Memory B cell (primary cell): ENCODE results near the gene PIM3.
A peak's percentile ranks its signal among the peaks of the same experiment; 100 is the strongest.

Experiments
- ATAC-seq: fragments of 150-1000 bp; cut with Tn5 transposase; 2 replicates; pipeline ENCODE4 v1.10.0; 2021; ENCODE audit warnings: low read depth, mild to moderate bottlenecking, moderate library complexity
- DNase-seq, 2 donors: peaks; one replicate each; pipeline ENCODE4 v3.0.0; 2022; ENCODE audit warnings: low spot score in 2 of 2
- H3K27ac Mint-ChIP-seq: one replicate; pipeline ENCODE4 v1.8.0; 2022; ENCODE audit warnings: mild to moderate bottlenecking, moderate library complexity, mixed read lengths
- H3K27me3 Mint-ChIP-seq: one replicate; pipeline ENCODE4 v1.8.0; 2022; ENCODE audit warnings: mixed read lengths
- H3K36me3 Mint-ChIP-seq: one replicate; pipeline ENCODE4 v1.8.0; 2022; ENCODE audit warnings: mild to moderate bottlenecking, mixed read lengths
- H3K4me1 Mint-ChIP-seq: one replicate; pipeline ENCODE4 v1.8.0; 2022; ENCODE audit warnings: mixed read lengths
- H3K4me3 Mint-ChIP-seq: one replicate; pipeline ENCODE4 v1.8.0; 2022; ENCODE audit warnings: mild to moderate bottlenecking, moderate library complexity, mixed read lengths
- H3K9me3 Mint-ChIP-seq: one replicate; pipeline ENCODE4 v1.8.0; 2022; ENCODE audit warnings: mixed read lengths

Gene PIM3

DNA sequence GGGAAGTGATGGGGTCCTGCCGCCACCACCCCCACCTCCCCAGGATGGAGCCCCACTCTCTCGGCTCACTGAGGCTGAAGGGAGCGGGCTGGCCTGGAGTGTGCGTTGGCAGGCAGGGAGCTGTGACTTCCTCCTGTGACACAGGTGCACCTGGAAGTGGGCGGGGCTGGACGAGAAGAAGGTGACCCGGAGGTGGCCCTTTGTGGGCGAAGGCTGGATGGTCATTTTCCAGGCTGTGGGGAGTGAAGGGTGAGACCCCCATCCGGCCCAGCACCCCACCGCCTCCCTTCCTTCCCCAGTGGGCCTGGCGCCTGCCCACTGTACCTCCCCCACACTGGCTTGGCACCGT is 36.7 kb downstream of the PIM3 start:
- Mint-ChIP-seq H3K27ac (no peak overlapping the region), H3K9me3 (no peaks in the 10 kb centered on the region), H3K4me1 (peaks cover 18% of the 10 kb centered on the region), H3K4me3 (no peak overlapping the region), H3K36me3 (no peaks in the 10 kb centered on the region), H3K27me3 (peaks cover 17% of the 10 kb centered on the region)
- ATAC-seq: no peak
- no peak for DNase-seq

DNA sequence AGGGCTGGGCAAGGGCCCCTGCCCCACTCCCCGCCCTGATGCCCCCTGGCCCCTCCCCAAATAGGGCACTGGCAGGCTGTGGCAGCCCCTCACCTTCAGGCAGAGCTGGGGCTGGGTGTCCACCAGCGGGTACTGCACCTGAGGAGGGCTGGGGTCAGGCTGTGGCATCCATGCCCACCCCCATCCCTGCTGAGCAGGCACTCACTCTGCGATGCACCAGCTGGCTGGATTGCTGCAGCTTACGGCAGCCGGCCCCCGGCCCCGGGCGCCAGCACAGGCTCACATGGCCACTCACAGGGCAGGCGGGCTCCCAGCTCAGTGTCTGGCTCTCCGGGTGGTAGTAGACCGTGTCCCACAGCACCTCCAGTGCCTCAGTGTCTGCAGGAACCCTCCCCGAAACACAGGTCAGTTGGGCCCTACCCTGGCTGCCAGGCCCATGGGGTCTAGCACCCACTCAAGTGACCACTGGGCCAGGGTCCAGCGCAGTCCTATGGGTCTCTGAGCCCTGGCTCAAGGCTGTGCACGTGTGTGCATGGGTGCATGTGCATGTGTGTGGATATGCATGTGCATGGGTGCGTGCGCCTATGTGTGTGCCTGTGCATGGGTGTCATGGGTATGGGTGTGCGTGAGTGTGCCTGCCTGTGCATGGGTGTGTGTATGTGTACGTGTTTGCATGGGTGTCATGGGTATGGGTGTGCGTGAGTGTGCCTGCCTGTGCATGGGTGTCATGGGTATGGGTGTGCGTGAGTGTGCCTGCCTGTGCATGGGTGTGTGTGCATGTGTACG is 37.6 kb downstream of the PIM3 start:
- no peaks in the 10 kb centered on the region for H3K9me3 Mint-ChIP-seq
- no peak overlapping the region for H3K27ac Mint-ChIP-seq
- H3K4me1 Mint-ChIP-seq: peaks cover 18% of the 10 kb centered on the region
- no peak overlapping the region for H3K4me3 Mint-ChIP-seq
- ATAC-seq (no peak), DNase-seq (no peak)
- peaks cover 15% of the 10 kb centered on the region for H3K27me3 Mint-ChIP-seq
- H3K36me3 Mint-ChIP-seq: no peaks in the 10 kb centered on the region

DNA sequence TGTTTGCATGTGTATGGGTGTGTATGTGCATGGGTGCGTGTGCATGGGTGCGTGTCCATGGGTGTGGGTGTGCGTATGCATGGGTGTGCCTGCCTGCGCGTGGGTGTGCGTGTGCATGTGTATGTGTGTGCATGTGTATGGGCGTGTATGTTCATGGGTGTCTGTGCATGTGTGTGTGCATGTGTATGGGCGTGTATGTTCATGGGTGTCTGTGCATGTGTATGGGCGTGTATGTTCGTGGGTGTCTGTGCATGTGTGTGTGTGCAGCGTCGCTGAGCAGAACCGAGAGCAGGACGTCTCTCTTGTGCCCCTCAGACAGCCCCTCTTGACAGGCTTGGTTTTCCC is 38.1 kb downstream of the PIM3 start:
- DNase-seq: no peak
- peaks cover 16% of the 10 kb centered on the region for H3K27me3 Mint-ChIP-seq
- H3K4me3 Mint-ChIP-seq: no peak overlapping the region
- no peaks in the 10 kb centered on the region for H3K9me3 Mint-ChIP-seq
- H3K27ac Mint-ChIP-seq: no peak overlapping the region
- H3K36me3 Mint-ChIP-seq: peaks cover under 1% of the 10 kb centered on the region
- ATAC-seq: no peak
- H3K4me1 Mint-ChIP-seq: peaks cover 14% of the 10 kb centered on the region

DNA sequence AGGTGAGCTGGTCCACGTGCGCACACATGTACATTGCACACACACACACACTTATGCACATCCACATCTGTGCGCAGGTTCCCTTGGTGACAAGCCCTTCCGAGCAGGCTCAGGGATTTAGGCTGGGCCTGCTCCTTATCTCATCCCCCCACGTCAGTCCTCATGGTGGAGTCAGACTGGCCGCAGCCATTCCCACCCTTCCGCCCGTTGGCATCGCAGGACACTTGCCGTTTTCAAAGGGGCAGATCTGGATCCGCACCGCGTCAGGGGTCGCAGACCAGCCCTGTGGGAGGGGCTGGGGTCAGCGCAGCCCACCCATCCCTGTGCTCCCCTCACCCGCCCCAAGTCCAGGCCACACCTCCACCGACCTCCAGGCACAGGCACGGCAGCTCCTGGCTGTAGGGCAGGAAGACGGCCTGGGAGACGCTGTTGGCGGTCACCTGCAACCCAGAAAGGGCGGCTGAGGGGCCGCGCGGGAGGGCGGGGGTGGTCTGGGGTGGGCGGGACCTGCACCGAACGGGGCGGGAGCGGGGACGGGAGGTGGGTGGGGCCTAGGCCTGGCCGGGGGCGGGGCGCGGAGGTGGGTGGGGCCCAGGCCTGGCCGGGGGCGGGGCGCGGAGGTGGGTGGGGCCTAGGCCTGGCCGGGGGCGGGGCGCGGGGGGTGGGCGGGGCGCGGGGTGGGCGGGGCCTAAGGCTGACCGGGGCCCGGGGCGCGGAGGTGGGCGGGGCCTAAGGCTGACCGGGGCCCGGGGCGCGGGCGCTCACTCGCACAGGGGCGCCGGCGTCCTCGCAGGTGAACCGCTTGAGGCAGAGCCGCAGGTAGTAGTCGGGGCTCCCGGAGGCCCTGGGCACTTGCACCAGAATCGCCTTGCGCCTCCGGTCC is 38.7 kb downstream of the PIM3 start:
- no peak for DNase-seq
- Mint-ChIP-seq H3K27me3 (peaks cover 17% of the 10 kb centered on the region), H3K27ac (no peak overlapping the region), H3K4me3 (no peak overlapping the region), H3K36me3 (peaks cover 1% of the 10 kb centered on the region), H3K4me1 (peaks cover 14% of the 10 kb centered on the region), H3K9me3 (no peaks in the 10 kb centered on the region)
- peak; percentile 34 for ATAC-seq

DNA sequence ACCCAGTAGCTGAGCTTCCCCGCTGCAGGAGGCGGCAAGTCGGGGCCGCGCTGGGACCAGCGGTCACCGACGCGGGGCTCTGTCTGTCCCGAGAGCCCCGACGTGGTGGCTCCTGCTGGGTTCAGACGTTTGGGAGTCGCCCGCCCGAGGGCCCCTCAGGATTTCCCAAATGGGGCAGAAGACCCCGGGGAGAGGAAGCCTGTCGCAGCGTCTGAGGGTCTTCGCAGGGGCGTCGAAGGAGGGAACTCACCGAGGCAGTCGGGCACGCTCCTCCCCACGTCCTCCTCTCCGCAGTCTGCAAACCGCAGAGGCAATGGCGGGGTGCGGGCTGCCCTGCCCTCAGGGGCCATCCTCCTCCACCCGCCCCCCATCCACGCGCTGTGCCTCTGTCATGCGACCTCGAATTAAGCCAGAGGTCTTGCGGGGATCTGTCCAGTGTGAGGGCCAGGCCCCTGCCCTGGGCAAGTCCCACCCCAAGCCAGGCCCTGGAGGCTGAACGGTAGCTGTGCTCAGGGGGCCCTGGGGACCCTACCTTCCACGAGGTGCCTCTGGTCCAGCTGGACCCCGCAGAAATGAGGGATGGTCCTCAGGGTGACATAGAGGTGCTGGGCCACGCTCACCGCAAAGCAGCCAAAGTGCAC is 39.5 kb downstream of the PIM3 start:
- no peak overlapping the region for H3K4me3 Mint-ChIP-seq
- H3K9me3 Mint-ChIP-seq: no peaks in the 10 kb centered on the region
- peaks cover 14% of the 10 kb centered on the region for H3K4me1 Mint-ChIP-seq
- peaks cover 17% of the 10 kb centered on the region for H3K27me3 Mint-ChIP-seq
- H3K36me3 Mint-ChIP-seq: peaks cover 1% of the 10 kb centered on the region
- DNase-seq (no peak), ATAC-seq (no peak)
- H3K27ac Mint-ChIP-seq: no peak overlapping the region

DNA sequence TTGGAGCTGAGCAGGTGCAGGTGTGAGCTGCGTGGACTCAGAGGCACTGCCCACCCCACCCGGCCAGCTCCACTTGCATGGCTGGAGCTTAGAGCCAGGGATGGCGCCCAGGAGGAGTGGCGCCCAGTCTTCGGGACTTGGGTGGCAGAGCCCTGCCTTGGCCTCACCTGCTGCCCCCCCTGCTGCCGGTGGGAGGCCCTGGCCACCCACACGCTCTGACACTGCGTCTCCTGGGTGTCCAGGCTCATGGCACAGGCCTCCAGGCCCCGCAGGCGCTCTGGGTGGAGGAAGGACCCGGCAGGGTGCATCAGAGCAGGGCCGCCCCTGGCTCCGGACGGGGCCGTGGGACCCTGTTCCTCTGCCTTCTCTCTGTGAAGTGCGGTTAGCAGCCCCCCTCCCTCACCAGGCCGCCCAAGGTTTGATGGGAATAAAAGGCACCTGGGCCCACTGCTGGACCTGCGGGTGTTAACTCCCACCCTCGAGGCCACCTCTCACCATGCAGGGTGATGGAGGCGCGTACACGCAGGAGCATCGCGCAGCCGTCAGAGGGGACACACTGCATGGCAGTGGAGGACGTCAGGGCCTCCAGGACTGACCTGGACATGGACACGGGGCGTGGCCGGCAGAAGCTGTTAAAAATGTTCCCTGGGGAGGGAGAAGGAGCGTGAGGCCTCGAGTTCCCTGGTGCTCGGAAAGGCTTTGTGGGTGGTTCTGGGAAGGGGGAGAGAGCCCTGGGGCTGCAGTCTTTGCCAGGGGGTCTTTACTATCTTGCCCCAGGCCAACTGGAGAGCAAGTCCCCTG is 40.2 kb downstream of the PIM3 start:
- Mint-ChIP-seq H3K4me1 (peaks cover 14% of the 10 kb centered on the region), H3K36me3 (peaks cover 1% of the 10 kb centered on the region), H3K9me3 (no peaks in the 10 kb centered on the region), H3K27ac (no peak overlapping the region), H3K27me3 (peaks cover 15% of the 10 kb centered on the region), H3K4me3 (no peak overlapping the region)
- DNase-seq (no peak), ATAC-seq (no peak)

DNA sequence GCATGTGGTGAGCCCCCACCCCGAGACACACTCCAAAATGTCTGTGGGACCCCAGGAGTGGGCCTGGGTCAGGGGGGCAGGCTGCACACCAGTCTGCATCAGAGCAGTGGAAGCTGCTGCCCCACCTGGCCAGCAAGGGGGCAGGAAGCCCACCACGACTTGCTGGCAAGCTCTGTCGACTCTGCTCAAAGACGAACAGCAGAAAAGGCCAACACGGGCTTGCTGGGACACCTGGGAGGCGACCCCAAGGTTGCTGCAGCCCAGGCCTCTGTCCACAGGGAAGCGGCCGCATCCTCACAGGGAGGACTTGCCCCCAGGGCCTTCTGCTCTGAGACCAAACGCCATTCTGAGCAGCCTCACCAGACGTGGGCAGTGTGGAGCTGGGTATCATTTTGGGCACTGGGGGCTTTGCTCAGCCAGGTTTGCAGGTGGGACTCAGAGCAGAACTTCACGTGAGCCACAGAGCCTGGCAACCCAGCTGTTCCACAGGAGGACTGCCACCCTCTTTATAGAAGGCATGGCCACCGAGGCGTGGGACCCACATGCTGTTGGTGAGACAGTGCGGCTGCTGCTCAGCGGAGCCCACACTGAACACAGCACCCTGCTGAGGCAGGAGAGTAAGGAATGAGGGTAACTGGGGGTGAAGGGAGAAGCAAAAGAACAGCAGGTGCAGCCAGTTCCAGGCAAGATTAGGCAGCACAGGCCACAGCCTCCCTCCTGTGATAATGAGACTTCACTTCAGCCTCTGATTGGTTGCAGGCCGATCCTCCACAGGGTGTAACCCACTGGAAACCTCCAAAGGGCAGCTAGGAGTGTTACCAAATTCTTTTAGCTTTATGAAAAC is 41.0 kb downstream of the PIM3 start:
- Mint-ChIP-seq H3K36me3 (peaks cover 1% of the 10 kb centered on the region), H3K9me3 (no peaks in the 10 kb centered on the region), H3K4me1 (peaks cover 14% of the 10 kb centered on the region), H3K4me3 (no peak overlapping the region), H3K27me3 (peaks cover 15% of the 10 kb centered on the region), H3K27ac (no peak overlapping the region)
- DNase-seq (no peak), ATAC-seq (peak; percentile 32)

DNA sequence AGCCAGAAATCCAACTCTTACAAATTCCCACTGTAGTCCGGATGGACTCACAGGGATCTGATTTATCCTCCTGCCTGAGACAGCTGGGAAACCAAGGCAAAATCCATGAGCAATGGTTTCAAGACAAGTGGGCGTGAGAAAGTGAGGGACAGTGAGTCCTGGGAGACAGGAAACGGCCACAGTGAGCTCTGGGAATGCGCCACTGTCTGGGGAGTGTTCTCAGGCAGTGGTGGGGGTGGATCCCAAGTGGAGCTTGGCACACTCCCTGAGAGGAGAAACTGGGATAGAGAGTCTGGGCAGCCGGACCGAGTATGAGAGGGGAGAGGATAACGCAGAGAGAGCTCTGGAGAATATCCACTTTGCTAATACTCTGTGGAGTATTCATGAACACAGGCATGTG is 42.2 kb downstream of the PIM3 start:
- peaks cover 15% of the 10 kb centered on the region for H3K27me3 Mint-ChIP-seq
- H3K9me3 Mint-ChIP-seq: no peaks in the 10 kb centered on the region
- no peak overlapping the region for H3K27ac Mint-ChIP-seq
- ATAC-seq: no peak
- no peak overlapping the region for H3K4me3 Mint-ChIP-seq
- peaks cover 1% of the 10 kb centered on the region for H3K36me3 Mint-ChIP-seq
- no peak for DNase-seq
- H3K4me1 Mint-ChIP-seq: peaks cover 11% of the 10 kb centered on the region

DNA sequence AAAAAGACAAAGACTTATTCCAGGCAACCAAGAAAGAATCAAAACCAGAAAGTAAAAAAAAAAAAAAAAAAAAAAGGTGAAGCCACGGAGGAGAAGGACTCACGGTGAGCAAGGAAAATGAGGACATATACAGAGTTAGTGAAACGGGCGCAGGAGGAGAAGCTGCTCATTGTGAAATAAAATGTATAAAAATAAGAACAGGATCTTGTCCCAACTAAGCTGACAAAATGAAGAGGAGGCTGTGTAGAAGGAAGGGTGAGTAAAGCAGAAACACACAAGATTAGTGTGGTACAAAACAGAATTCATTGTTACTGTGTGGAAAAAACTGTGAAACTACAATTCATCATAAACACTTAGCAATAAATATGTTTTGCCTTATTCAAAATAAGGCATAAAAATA is 44.3 kb downstream of the PIM3 start:
- no peak overlapping the region for H3K27ac Mint-ChIP-seq
- ATAC-seq (no peak), DNase-seq (no peak)
- H3K27me3 Mint-ChIP-seq: peaks cover 6% of the 10 kb centered on the region
- no peaks in the 10 kb centered on the region for H3K9me3 Mint-ChIP-seq
- H3K4me3 Mint-ChIP-seq: no peak overlapping the region
- peaks cover 1% of the 10 kb centered on the region for H3K36me3 Mint-ChIP-seq
- H3K4me1 Mint-ChIP-seq: peaks cover 6% of the 10 kb centered on the region

DNA sequence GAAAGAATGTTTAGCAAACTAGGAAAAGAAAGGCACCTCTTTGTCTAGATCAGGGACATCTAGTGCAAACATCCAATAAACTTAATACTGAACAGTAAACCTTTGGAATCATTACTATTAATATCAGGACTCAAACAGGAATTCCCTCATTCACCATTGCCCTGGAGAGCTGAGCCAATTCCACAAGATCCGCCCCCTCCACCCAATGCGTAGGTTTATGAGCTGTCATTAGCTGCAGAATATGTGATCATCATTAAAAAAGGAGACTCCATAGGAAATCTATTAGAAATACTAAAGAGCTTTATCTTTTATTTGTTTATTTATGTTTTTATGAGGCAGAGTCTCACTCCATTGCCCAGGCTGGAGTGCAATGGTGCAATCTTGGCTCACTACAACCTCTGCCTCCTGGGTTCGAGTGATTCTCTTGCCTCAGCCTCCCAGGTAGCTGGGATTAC is 46.5 kb downstream of the PIM3 start:
- Mint-ChIP-seq H3K27ac (no peak overlapping the region), H3K36me3 (peaks cover 1% of the 10 kb centered on the region), H3K4me1 (peaks cover 11% of the 10 kb centered on the region), H3K9me3 (no peaks in the 10 kb centered on the region), H3K27me3 (peaks cover 12% of the 10 kb centered on the region), H3K4me3 (no peak overlapping the region)
- no peak for DNase-seq
- no peak for ATAC-seq

DNA sequence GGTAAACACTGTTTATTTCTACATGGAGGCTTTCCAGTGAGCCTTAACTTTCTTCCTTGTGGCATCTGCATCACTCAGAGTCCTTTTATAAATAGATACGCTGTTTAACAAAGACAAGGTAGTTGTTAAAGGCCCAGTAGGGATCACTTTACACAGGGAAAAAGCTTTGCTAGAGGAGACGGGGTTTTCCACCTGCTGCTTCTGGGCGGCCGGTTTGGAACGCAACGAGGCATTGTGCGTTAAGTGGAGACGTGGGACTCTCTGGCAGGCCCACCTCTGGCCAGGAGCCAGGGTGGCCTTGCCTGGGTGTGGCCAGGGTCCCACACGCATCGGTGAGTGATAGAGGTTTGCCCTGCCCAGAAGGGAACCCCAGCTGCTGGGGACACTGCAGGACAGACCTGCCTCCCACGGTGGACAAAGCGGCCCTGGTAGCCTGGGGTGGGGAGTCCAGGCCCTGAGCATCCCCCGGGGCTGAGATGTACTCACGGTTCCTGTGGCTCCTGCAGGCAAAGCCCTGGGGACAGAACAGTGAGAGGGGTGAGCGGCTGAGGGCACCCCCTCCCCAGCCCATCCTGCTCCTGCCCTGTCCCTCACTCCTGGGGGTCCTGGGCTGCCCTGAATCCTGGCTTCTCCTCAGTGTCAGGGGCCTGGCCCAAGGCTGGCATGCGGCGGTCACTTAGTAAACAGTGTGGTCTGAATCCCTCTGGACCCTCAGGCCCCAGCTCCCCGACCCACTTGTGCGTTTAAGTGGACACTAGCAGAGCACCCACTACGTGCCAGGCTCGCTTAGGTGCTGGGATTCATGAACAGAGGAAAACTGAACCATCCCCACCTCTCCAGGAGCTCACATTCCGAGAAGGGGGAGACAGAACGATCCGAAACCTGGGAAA is 47.8 kb downstream of the PIM3 start:
- DNase-seq (no peak), ATAC-seq (no peak)

DNA sequence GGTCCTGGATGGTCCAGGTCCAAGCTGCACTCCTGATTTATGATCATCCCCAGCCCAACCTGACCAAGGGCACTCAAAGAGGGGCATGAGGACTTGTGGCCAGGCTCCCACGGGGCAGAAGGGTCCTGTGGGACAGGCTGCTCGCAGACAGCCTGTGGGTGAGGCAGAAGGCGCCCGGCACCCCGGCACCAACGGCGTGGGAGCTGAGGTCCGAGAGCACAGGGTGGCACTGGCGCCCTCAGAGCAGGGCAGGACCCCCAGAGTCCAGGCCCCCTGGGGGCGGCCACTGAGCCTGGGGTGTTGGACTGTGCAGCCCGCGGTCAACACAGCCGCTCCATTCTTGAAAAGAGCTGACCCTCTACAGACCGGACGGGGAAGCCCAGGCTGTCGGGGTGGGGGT is 48.7 kb downstream of the PIM3 start:
- Mint-ChIP-seq H3K4me1 (peaks cover 23% of the 10 kb centered on the region), H3K27me3 (peaks cover 10% of the 10 kb centered on the region), H3K4me3 (no peak overlapping the region), H3K27ac (no peak overlapping the region), H3K36me3 (no peaks in the 10 kb centered on the region), H3K9me3 (no peaks in the 10 kb centered on the region)
- DNase-seq (no peak), ATAC-seq (no peak)

More for the DNA sequence above, 47.8 kb downstream of the PIM3 start:
- peaks cover 1% of the 10 kb centered on the region for H3K36me3 Mint-ChIP-seq
- H3K9me3 Mint-ChIP-seq: no peaks in the 10 kb centered on the region
- H3K27me3 Mint-ChIP-seq: peaks cover 12% of the 10 kb centered on the region
- peaks cover 18% of the 10 kb centered on the region for H3K4me1 Mint-ChIP-seq
- H3K27ac Mint-ChIP-seq: no peak overlapping the region
- H3K4me3 Mint-ChIP-seq: no peak overlapping the region
